ENCODE measurements around the gene OSGEP.

Gene OSGEP

DNA sequence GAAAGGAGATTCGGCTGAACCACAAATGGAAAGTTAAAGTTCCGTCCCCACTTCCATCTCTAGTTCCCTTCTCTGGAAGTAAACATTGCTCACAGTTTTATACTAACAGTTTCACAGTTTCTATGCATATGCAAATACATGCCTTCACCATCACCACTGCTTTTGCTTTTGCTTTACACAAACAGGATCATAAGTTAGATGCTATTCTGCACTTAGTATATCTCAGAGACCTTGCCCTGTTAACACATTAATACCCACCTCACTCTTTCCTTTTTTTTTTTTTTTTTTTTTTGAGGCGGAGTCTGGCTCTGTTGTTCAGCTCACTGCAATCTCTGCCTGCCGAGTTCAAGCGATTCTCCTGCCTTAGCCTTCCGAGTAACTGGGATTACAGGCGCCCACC is 42.2 kb downstream of the OSGEP start:
- DNase-seq (ENCODE audit: extremely low spot score, insufficient read length, low read depth) (no peak), FAIRE-seq (peak; percentile 84)

DNA sequence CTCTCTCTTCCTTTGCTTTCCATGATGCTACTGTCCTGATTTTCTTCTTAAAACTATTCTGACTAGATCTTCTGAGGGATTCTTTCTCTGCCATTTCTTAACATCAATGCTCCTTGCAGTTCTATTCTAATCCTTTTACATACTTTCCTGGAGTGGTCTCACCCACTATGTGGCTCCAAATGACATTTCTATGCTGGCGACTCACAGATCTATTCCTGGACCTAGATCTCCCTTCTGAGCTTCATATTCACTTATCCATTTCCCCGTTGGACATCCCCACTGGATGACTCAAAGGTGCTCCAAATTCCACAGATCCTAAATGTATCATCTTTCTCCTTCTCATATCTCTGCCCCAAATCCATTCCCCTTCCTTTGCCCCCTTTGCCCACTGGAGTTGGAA is 45.4 kb downstream of the OSGEP start:
- DNase-seq (ENCODE audit: extremely low spot score, insufficient read length, low read depth) (no peak), FAIRE-seq (no peak)

DNA sequence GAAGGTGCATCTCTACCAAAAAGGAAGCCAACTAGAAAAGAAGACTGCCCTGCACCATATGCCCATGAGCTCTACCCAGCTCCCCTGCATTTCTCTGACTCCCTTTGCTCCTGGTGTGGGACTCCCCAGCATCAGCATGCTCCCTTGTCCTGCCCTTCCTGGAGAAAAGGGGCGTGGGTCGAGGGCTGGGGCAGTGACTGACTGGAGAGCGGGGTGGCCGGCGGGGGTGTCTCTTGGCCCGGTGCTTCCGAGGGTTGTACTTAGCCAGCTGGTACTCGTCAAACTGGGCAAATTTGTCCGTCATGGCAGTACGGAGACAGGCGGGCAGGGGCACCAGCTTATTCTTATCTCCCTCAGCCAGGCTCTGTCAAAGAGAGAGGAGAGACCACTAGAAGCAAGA is 51.1 kb downstream of the OSGEP start:
- DNase-seq (ENCODE audit: extremely low spot score, insufficient read length, low read depth) (no peak), FAIRE-seq (no peak)

DNA sequence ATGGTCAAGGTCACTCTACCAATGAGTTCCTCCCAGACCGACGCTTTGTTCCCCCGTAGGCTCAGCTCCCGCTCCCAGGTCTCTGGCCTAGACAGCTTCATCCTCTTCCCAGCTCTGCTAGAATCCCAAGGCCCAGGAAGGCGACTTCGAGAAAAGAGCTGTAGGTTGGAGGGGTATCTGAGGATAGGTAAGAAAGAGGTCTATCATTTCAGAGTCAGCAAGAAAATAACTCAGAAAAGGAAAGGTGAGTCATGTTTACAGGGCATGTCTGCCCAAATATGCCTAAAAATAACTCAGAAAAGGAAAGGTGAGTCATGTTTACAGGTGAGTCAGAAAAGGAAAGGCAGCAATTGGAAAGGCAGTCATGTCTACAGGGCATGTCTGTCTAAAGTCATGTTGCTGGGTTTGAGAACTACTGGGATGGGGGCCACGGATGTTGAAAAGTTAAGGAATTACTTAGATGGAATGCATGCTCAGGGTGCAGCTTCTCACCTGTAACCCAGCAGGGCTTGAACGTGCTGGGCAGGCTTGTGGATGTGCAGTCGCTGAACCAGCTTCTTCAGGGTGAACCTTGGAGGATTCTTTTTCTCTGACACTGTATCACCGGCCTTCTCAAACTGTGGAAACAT is 53.5 kb downstream of the OSGEP start:
- no peak for FAIRE-seq
- DNase-seq (ENCODE audit: extremely low spot score, insufficient read length, low read depth): no peak

DNA sequence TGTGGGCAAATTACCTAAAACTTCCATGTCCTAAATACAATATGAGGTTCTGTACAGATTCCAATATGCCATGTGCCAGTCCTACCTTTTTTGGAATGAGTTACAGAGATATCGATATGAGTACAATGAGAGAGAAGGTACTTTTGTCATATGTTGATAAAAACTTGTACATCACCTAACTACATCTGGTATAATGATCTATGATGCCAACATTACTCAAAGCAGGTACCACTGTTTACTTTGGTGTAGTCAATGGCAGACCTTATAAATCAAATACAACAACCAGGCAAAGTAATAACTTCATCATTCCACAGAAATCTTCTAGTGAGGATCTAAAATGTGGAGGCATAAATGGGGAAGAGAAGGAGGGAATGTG is 54.0 kb downstream of the OSGEP start:
- FAIRE-seq (no peak), DNase-seq (ENCODE audit: extremely low spot score, insufficient read length, low read depth) (no peak)

DNA sequence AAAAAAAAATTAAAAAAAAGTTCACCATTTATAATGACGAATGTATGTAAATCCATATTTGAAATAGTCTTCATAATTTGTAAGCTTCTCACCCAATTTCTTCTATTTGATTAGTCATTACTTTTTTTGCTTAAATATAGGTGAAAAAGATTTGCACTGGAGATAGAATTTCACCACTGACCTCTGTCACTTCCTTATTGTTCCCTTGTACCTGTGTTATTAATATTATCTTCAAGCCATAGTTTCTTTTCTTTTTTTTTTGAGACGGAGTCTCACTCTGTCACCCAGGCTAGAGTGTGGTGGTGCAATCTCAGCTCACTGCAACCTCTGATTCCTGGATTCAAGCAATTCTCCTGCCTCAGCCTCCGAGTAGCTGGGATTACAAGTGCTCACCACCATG is 57.1 kb downstream of the OSGEP start:
- DNase-seq (ENCODE audit: extremely low spot score, insufficient read length, low read depth): no peak
- FAIRE-seq: no peak

Measured in GM18507 (cell line).